Activated CD8-positive, alpha-beta memory T cell treated with anti-CD3 and anti-CD28 coated beads for 48 hours (primary cell): ENCODE measurements around the gene SUGT1.
"Not testable (repeated sequence)": the region's sequence is repeated elsewhere in the genome, so short reads cannot be mapped to it uniquely, and the experiment has no call there.

ENCODE experiments used
- DNase-seq, 3 experiments: peaks; one replicate each; pipeline ENCODE4 v3.0.0-alpha.2; 2020; ENCODE audit warnings: low read depth in 2 of 3, low spot score in 2 of 3

Gene SUGT1

GRCh38 chr13:52652196-52652979 is at the start of gene SUGT1:
Gene SUGT1, plus strand, starts transcription at chr13:52652836. Its CDS starts 85 bp downstream, at chr13:52652921.
- DNase-seq: peak; percentile 89 to 92 (median 89)

- not testable (repeated sequence) for DNase-seq
Measured at GRCh38 chr13:52603316-52603715, 49.3 kb upstream of the SUGT1 start.

- not testable (repeated sequence) for DNase-seq
Measured at GRCh38 chr13:52606126-52606525, 46.5 kb upstream of the SUGT1 start.

GRCh38 chr13:52606795-52607194 is 45.8 kb upstream of the SUGT1 start:
- DNase-seq: not testable (repeated sequence)

GRCh38 chr13:52608184-52608583 is 44.5 kb upstream of the SUGT1 start:
- not testable (repeated sequence) for DNase-seq

DNA sequence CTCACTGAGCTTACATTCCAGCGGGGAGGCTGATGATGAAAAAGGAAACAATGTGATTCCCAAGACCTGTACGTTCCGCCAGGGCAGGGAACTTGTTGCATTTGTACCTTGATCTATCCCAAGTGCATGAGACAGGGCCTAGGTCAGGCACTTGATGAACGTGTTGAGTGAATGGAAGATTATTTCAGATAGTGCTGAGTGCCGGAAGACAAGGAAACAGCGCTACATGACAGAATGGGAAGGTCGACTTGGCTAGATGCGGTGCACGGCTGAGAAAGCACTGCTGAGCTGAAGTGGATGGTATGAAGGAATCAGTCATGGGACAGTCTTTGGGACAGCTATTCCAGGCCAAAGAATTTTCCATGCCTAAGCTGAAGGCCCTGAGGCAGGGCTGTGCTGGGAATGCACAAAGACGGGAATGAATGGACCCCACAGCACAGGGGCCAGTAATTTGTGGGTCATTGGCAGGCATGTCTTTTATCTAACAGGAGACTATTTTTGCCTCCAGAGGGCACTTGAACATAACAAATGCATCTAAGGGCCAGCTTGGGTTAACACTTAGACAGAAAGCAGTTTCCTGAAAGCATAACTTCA is 43.5 kb upstream of the SUGT1 start:
- not testable (repeated sequence) for DNase-seq

DNA sequence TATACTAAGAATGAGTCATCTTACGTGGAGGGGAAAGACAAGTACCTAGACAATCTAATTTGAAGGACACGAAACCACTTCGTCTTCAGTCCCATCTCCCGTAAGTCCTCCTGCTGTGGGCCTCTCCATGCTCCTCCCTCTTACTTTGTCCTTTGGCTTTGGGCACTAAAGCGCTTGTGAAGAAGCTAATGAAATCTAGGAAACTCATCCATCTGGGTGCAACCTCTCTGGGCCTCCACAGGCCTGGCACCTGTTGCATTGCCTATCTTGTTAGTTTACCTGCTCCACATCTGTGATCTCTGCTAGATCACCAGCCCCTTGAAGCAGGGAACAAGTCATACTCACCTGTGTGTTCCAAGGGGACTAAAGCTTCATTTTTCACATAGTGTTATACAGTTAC is 42.5 kb upstream of the SUGT1 start:
- not testable (repeated sequence) for DNase-seq

DNA sequence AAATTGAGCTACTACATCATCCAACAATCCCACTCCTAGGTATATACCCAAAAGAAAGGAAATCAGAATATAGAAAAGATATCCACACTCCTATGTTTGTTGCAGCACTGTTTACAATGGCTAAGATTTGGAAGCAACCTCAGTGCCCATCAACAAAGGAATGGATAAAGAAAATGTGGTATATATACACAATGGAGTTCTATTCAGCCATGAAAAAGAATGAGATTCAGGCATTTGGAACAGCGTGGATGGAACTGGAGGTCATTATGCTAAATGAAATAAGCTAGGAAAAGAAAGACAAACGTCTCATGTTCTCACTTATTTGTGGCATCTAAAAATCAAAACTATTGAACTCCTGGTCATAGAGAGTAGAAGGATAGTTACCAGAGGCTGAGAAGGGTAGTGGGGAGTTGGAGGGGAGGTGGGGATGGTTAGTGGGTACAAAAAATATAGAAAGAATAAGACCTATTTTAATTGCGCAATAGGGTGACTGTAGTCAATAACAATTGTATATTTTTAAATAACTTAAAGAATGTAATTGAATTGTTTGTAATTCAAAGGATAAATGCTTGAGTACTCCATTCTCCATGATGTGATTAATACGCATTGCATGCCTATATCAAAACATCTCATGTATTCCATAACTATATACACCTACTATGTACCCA is 37.4 kb upstream of the SUGT1 start:
- no peak for DNase-seq

DNA sequence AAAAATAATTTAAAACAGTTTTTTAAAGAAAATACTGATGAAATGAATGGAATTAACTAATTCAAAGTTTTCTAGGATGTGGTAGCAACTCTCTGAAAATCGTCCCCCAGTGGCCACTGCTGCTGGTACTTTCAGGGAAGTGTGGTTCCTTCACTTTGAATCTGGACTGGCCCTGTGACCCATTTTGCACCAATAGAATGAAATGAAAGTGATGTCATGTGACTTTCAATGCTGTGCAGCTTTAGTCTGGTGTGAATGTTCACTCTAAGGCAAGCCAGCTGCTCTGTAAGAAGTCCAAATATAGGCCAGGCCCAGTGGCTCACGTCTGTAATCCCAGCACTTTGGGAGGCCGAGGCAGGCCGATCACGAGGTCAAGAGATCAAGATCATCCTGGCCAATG is 36.8 kb upstream of the SUGT1 start:
- DNase-seq: no peak

DNA sequence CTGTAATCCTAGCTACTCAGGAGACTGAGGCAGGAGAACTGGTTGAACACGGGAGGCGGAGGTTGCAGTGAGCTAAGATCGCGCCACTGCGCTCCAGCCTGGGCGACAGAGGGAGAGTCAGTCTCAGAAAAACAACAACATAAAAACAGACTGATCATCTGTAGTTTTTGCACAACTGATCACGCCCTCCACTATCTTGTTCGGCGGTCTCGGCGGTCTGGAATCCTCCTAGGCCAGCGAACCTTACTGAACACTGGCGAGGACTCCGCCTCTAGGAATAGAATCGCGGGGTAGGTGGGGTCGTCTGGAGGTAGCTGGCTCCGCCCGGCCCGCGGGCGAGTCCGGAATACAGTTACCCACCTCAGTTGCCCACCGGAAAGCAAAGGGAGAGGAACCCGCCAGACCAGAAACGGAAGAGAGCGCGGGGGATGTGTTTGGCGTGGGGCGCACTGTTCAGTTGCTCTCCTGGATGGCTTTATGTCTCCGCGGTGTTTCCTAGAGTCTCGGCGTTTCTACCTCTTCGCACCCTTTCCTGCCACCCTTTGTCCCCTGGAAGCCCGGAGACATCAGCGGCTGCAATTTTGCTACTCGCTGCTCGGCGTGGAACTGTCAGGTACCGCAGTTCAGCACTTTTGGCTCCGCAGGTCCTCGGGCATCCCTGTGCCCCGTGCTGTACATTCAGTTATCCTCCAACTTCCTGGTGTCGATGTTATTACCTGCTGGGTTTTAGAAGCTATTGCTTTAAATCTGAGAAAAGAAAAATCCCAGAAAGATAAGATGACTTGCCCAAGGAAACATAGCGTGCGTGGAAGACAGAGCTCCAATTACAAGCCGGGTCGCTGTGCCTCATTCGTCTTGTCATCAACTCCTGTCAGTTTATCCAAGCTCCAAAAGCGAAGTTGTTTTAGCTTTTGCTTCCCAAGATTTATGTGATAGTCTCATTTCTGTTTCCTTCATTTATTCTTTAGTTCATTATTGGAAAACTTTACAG is 35.3 kb upstream of the SUGT1 start:
- DNase-seq: peak; percentile 68 to 70 (median 70)

GRCh38 chr13:52631083-52631690 is 21.4 kb upstream of the SUGT1 start:
- DNase-seq: not testable (repeated sequence)

DNA sequence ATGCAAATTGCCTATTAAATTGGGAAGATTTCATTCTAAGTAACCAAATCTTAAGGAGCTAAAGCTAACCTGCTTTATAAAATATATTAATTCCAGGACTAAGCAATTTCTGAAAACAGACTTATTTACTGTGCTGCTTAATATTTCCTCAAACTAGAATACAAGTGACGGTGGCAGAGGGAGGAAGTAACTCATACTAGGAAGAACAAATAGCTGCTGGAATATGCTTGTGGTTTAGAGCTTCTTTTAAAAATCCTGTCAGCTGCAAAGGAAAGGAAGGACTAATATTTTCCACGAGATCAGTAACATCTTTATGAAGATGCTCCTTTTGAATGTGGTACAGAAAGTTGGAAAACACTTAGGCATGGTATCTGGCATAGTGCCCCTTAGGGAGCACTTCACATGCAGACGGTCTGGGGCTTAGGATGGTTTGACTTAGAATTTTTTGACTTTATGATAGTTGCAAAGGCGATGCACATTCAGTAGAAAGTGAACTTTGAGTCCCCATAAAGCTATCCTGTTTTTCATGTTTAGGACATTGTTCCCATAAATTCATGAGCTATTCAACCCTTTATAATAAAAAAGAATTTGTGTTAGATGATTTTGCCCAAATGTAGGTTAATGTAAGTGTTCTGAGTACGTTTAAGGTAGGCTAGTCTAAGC is 13.8 kb upstream of the SUGT1 start:
- no peak for DNase-seq

DNA sequence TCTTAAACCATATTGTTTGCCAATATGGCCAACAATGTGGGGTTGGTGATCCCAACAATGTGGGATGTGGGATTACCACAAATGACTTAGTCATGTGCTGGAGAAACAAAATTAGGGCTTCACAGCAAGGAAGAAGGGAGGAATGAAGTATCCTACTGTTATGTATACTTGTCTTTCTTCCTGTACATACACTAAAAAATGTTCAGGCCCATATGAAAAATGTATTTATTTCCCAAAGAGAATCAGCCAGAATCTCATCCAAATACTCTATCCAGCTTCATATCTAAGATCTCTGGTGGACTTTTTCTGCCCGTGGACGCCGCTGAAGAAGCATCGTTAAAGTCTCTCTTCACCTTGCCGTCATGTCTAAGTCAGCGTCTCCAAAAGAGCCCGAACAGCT is 10.5 kb upstream of the SUGT1 start, which contains the start of gene HNRNPA1L2:
TSS of gene HNRNPA1L2 (plus strand) at position 301 of the 400 bp plus-strand sequence. CDS start at position 363, 62 bp downstream.
- no peak for DNase-seq

- DNase-seq: no peak
Measured at GRCh38 chr13:52644108-52644507, 8.5 kb upstream of the SUGT1 start.

DNA sequence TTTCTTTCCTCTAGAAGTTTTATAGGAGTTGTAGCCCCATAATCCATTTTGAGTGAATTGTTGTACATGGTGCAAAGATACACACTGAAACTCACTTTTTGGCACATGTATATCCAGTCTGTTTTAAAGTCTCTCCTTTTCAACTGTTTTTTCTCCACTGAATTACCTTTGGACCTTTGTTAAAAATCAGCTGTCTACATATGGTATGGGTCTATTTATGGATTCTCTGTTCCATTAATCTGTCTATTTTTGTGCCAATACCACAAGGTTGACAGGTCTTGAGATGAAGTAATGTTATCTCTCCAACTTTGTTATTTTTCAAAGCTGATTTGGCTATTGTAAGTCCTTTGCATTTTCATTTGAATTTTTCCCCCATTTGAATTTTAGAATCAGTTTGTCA is 5.7 kb upstream of the SUGT1 start:
- no peak for DNase-seq

- no peak for DNase-seq
Measured at GRCh38 chr13:52650731-52651130, 1.9 kb upstream of the SUGT1 start.

GRCh38 chr13:52651897-52652195 is 790 bp upstream of the SUGT1 start:
- DNase-seq: no peak

GRCh38 chr13:52652980-52653303 is 306 bp downstream of the SUGT1 start:
- no peak for DNase-seq

- DNase-seq: no peak
Measured at GRCh38 chr13:52659340-52659739, 6.7 kb downstream of the SUGT1 start.

GRCh38 chr13:52664272-52664671 is 11.6 kb downstream of the SUGT1 start:
- no peak for DNase-seq
